HL-60 (cell line): ENCODE results near the gene SLC16A10.

Experiments
- POLR2AphosphoS5 ChIP-seq: IDR thresholded peaks from 2 replicates; pipeline ENCODE4 v1.6.1; 2012; ENCODE audit warnings: low read depth
- TF ChIP-seq, protein P1 (sequence below): IDR thresholded peaks from one replicate; pipeline ENCODE4 v1.5.1; 2011; ENCODE audit warnings: low read length, control low read depth, inconsistent platforms; ENCODE audit not compliant: insufficient read depth

DNA sequence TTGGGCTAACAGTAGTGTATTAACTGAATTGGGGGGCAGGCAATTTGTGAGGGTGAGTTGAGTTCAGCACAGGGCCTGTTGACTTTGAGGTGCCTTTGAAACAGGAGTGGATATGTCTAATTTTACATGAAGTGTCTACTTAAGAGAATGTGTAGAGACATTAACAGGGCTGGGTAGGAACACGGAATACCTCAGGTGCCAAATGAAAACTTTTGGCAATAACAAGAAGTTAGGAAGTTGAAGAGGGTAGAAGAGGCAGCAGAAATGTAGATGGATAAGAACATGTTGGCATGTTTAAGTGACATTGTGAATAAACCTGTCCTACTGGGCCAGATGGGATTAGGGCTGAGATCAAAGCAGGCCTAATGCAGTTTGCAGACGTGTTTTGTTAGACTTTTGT is 117.0 kb downstream of the SLC16A10 start:
- TF ChIP-seq, protein P1, sequence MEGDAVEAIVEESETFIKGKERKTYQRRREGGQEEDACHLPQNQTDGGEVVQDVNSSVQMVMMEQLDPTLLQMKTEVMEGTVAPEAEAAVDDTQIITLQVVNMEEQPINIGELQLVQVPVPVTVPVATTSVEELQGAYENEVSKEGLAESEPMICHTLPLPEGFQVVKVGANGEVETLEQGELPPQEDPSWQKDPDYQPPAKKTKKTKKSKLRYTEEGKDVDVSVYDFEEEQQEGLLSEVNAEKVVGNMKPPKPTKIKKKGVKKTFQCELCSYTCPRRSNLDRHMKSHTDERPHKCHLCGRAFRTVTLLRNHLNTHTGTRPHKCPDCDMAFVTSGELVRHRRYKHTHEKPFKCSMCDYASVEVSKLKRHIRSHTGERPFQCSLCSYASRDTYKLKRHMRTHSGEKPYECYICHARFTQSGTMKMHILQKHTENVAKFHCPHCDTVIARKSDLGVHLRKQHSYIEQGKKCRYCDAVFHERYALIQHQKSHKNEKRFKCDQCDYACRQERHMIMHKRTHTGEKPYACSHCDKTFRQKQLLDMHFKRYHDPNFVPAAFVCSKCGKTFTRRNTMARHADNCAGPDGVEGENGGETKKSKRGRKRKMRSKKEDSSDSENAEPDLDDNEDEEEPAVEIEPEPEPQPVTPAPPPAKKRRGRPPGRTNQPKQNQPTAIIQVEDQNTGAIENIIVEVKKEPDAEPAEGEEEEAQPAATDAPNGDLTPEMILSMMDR, result no peak
- no peak for TF ChIP-seq POLR2AphosphoS5
